NCI-H1417 treated with DMSO at 0.1 percent for 48 hours (cell line): ENCODE measurements around the gene RPS28.
"Not testable (repeated sequence)": the region's sequence is repeated elsewhere in the genome, so short reads cannot be mapped to it uniquely, and the experiment has no call there.

Experiments
- DNase-seq: peaks from one replicate; lab custom pipeline; 2025; lab: John Stamatoyannopoulos, UW

The RPS28 gene

DNA sequence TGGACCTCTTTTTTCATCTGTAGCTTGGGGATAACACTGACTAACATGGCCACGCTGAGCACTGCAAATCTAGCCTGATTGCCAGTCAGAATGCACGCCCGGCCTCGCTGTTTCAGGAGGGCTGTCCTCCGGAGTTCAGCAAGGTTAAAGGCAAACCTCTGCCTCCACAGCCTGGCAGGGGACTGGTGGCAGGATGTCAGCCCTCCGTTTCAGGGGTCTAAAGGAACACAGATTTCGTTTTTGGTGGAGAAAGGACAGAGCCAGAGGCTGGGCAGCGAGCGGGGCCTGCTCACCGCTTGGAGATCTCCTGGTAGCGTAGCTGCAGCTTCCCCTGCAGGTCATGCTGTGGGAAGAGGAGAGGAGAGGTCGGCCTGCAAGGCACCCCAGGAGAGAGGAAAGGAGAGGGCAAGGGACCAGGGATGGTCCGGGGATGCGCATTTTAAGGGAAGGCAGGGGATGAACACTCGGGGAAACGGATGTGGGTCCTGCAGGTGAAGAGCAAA lies 681 bp upstream of the RPS28 start:
- no peak for DNase-seq

DNA sequence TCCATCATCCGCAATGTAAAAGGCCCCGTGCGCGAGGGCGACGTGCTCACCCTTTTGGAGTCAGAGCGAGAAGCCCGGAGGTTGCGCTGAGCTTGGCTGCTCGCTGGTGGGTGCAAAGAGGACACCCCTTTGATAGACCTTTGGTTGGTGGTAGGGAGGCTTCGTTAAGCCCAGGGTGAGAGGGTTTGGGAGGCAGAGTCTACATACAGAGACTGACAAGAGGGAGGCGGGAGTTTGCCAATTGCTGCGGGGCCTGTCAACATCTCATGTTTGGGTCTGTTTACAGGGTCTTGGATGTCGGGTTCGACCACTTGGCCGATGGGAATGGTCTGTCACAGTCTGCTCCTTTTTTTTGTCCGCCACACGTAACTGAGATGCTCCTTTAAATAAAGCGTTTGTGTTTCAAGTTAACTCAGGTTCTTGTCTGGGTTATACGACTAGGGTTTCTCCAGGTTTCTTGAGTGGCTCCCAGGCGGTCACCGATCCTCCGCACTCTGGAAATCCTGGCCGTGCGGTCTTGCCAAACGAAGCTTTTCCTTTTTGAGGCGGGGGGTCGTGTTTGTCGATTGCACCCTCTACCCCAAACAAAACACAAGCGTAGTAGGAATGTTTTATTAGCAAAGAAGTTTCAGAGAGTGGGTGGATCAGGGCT lies 816 bp downstream of the RPS28 start:
- no peak for DNase-seq

DNA sequence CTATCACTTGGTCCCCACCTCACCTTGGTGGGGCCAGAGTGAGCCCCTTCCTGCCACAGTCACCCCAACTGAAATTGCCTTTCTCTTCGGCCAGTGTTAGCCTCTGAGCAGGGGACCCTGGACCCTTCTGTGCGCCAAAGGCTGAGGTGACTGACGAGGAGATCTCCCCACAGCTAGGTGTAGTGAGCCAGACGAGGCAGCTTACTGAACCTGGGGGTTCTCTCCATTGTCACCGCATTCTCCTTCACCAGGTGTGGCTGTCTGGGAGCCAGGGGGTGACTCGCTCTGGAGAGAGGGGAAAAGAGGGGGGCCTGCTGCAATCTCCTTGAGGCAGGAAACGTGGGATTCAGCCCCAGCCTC lies 1.3 kb downstream of the RPS28 start:
- DNase-seq, result no peak

DNA sequence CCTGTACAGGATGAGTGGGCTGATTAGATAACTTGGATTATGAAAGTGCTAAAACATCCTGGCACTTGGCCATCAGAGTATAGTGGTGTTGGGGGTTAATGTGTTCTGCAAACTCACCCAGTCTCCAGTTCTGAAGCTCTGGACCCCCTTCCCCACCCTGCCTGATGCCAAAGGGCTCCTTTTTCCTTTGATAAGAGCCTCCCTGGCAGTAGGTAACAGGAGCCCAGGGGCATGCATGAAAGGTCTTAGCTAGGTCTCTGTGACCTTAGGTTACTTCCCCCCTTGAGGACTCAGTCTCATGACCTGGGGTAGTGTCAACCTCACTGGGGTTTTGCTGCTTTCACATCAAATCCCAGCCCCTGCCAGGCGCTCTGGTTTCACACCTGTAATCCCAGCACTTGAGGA lies 2.5 kb downstream of the RPS28 start:
- no peak for DNase-seq

DNA sequence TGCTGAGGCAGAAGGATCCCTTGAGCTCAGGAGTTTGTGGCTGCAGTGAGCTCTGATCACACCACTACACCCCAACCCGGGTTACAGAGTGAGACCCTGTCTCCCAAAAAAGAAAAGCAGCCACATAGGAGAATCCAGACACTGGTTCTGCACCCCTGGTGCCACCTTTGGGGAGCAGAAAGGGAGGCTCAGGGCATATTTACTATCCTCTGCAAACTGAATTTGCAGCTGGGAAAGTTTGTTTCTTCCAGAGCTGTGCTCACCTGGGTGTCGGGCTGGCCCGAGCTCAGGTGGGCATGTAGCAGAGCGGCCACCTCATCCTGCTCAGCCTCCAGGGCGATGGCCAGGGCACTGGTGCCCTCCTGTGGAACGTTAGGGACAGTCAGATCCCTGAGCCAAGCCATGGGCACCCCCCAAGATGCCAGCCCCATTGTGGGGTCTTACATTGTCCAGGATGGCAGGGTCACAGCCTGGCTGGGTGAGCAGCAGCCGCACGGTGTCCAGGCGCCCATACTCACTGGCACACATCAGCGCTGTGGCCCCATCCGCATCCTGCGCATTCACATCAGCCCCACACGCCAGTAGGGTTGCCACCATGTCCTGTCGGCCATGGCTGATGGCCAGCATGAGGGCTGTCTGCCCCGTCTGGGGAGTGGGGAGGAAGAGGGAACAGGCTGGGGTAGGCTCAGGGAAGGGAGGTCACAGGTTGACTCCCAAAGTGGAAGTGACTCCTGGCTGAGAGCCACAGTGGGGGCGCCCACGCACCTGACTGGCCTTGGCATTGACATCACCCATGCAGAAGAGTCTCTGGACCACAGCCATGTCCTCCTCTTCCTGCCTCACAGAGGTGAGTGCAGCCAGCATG lies 3.1 kb downstream of the RPS28 start:
- DNase-seq, result no peak

DNA sequence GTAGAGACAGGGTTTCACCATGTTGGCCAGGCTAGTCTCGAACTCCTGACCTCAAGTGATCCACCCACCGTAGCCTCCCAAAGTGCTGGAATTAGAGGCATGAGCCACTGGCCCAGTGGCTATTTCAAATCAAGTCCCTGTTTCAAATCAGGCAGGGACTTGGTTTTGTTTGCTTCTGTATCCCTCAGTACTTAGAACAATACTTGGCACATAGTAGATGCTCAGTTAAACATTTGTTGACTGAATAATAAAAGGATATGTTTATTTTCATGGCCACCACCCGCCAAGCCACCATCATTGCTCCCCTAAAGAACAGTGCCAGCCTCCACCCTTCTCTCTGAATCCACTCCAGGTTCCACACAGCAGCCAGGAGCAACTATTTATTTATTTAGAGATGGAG lies 4.2 kb downstream of the RPS28 start:
- DNase-seq, result no peak

DNA sequence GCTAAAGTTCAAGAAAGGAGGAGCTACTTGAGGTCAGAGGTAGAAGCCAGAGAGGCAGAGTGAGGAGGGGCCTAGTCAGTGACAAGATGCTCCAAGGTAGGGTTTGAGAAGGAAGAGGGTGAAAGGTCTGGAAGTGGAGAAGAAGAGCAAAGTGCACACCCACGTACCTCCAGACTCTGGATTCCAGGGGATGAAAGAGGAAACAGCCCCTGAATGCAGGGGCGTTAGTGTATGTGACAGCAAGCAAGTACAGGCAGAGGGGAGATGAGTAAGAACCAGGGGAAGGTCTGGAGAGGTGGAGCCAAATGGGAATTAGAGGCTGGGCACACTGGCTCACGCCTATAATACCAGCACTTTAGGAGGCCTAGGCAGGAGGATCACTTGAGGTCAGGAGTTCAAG lies 8.7 kb downstream of the RPS28 start:
- DNase-seq, result no peak

DNA sequence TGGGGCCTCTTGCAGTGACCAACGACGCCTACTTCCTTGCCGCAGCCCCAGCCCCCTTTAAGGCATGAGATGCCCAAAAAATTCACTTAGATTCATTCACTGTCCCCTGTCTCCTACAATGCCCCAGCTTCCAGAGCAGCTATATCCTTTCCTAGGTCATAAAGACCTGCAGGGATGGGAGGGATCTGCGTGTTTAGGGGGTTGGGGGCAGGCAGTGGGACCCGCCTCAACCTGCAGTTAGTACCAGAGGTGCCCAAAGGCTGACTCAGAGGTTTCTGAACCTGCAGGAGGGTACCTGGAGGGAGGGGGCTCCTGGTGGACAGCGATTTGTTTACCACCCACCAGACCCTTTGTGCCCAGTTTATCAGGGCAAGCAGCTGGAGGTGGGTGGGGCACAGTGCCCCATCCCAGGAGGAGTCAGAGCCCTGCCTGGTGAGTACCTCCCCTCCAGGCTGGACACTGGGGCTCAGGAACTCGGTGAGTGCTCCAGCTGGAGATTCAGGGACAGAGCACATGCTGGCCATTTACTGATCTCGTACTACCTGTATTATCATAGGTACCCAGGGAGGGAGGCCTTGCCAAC lies 10.1 kb downstream of the RPS28 start:
- no peak for DNase-seq

DNA sequence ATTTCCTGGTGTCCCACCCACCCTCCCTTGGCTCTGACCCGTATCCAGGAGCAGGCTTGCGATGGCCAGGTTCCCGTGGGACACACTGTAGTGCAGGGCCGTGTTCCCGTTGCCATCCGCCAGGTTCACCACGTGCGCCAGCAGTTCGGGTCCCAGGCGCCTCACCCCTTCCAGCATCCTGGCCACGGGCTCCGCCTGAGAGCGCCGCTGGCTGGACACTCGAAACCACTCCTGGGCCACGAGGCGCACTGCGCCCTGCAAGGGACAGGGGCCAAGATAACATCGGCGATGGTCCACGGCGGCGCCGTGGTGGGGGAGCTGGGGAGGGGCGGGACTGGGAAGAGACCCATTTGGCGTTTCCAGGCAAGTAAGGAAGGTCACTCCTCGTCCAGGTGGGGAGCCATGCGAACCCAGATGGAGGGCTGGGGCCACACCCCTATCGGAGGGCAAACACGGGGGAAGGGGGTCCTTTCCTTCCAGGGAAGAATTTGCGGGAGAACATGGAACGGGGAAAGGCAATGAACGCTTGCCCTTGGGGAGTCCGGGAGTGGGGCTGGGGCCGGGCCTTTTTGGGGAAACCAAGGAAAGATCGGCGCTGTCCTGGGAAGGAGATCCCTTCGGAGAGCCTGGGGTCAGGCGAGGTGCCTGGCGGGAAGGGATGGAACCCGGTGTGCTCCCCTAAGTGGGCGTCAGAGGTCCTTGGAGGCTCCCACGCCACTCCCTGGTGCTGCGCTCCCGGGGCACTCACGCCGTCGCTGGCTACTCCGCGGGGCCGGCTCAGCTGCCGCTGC lies 11.9 kb downstream of the RPS28 start:
- no peak for DNase-seq

DNA sequence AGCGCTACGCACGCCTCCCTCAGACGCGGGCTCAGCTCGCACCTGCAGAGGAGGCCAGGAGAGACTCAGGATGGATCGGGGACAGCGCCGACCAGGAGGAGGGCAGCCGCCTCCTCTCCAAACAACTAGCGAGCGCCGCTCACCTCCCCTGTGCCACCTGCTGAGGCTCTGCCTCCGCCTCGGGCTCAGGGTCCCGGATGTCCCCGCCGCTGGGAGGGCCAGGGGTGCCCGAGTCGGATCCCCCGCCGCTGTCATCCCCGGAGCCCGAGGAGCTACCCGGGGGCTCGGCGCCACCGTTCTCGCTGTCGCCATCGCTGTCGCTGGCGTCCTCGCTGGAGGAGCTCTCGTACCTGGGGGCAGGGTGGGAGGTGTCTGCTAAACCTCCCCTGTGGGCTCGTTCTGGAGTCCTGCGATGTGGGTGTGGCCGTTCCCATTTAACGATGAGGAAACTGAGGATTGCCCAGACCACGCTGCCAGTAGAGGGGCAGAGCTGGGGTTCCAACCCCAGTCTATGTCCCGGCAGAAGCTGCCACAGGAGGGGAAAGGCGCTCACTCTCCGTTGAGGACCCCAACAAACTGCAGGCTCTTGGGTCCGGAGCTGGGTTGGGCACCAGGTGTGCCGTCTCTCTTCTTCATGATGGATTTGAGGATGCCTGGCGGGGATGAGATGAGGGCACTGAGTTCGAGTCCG lies 12.6 kb downstream of the RPS28 start:
- DNase-seq, result no peak

DNA sequence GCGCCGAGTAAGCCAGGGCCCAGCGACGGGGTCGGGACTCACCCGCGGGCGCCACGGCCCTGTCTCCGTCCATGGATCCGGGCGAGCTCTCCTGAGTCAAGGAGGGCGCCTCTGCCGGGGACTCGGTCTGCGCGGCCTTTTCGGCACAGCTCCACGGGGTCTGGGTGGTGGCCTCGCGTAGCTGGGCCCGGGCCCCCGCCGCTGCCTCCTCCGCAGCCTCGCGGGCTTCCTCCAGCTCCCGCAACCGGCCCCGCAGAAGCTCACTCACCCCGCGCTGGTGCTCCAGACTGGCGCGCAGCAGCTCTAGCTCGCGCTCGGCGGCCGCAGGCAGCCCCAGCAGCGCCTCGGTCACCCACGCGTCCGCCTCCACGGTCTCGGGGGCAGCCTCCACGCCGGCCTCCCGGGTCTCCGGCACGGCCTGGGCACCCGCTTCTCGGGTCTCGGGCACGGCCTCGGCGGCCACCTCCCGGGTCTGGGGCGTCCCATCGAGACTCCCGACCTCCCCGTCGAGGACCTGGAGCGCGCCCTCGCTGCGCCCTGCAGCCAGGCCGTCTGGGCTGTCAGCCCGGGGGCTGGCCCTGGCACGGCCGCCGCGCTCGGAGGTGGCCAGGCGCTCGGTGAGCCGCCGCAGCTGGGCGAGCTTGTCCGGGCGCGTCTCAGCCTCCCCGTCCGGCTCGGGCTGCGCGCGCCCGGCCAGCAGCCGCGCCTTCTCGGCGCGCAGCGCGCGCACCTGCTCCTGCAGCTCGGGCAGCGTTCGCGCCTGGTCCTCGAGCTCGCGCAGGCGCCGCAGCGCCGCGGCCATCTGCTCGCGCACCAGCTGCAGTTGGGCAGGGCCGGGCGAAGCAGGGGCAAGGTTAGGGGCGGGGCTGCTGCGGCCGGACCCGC lies 13.4 kb downstream of the RPS28 start:
- DNase-seq, result no peak

DNA sequence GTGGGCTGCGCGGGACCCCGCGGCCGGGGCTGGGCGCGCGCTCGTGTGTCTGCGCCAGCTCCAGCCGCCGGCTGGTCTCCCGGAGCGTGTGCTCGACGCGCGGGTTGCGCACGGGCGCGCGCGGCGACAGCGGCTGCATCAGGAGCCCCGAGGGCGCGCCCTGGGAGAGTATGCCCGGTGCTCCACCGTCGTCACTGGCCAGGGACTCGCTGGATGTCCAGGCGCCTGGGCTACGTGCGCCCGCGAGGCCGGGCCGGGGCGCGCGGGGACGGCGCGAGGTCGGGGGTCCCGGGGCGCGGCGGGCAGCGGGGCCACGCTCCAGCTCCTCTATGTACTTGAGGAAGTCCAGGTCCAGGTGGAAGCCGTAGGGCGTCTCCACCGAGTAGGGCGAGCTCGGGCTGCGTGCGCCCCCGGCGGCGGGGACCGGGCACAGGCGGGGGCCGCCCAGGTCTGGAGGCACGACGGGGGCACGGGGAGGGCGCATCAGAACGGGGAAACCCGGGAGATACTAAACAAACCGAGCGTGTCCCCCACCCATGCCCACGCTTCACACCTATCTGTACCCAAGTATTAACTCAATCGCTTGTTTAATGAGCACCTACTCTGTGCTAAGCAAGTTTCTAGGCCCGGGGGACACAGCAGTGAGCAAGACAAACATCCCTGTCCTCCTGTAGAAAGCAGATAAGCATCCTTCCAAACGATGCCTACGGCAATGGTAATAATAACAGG lies 14.2 kb downstream of the RPS28 start:
- no peak for DNase-seq

DNA sequence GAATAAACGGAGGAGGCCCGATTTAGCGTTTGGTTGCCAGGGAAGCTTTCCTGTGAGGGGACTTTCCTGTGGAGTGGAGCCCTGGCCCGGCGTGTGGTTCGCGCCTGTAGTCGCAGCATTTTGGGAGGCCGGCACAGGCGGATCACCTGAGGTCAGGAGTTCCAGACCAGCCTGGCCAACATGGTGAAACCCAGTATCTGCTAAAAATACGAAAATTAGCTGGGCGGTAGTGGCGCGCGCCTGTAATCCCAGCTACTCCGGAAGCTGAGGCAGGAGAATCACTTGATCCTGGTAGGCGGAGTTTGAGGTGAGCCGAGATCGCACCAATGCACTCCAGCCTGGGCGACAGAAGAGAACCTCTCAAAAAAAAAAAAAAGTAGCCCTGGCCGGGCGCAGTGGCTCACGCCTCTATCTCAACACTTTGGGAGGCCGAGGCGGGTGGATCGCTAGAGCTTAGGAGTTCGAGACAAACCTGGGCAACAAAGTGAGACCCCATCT lies 14.8 kb downstream of the RPS28 start:
- no peak for DNase-seq

DNA sequence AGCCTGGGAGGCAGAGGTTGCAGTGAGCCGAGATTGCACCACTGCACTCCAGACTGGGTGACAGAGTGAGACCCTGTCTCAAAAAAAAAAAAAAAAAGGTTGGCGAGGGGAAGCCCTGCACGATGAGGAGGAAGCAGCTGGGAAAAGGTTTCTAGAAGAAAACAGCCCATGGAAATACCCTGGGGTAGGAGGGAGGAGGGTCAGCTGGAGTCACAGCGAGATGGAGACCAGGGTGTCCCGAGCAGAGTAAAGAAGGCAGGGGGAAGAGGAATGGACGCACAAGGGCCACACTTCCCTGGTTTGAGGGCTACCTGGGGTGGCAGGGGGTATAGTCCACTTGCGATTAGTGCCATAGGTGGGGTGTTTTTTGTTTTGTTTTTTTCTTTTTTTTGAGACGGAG lies 15.4 kb downstream of the RPS28 start:
- DNase-seq, result no peak

DNA sequence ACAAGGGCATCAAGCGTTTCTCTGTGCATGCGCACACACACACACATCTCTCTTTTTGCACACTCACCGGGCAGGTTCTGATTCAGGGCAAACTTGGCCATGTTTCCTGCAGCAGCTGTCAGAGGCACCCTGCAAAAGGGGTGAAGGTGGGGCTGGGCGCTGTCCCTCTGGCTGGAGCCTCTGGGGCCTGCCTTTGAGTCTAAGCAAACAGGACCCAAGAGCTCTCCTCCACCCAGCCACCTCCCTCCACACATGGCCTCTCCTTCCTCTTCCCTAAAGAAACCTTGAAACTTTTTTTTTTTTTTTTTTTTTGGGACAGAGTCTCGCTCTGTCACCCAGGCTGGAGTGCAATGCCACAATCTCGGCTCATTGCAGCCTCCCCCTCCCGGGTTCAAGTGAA lies 16.4 kb downstream of the RPS28 start:
- no peak for DNase-seq

DNA sequence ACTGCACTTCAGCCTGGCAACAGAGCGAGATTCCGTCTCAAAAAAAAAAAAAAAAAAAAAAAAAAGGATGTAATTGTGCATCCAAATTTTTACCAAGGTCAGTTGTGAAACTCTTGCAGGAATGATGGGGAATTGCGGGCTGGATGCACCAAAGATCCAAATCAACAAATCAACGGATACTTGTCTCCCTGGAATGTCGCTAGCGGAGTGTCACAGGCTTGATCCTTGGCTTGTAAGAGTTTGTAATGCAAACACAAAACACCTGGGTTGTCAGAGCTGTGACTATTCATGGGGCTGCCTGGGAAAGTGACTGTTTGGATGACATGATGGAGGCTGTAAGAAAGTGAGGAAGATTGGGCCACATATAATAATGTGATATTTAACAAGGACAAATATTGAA lies 17.5 kb downstream of the RPS28 start:
- DNase-seq, result no peak

DNA sequence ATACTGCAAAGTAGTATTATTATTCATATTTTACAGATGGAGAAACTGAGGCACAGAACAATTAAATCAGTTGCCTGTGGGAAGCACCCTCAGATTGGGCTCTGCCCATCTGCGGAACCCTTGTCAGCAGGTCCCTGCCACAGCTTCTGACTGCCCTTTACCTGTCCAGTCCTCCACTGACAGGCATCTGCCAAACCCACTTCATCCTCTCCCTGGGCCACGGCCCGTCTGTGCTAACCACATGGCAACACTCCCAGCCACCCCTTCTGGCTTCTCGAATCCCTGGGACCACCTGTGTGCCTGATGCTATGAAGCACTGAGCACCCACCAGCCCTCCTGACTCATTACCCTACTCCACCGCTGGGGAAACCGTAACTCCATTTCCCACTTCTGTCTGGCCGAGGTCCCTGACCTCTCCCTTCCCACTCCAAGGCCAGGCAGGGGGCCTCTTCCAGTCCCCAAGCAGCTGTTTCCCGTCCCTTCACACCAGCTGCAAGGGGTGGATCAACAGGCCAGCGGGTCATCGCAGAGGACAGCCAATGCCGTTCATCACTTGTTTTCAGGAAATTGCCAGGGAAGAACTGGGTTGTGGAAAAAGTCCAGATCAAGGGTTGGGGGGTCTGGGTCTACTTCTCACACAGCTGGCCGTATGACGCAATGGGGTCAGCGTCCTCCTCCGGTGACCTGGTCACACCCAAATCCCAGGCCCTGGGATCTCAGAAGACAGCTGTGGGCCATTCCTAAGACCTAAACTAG lies 19.2 kb downstream of the RPS28 start:
- no peak for DNase-seq

DNA sequence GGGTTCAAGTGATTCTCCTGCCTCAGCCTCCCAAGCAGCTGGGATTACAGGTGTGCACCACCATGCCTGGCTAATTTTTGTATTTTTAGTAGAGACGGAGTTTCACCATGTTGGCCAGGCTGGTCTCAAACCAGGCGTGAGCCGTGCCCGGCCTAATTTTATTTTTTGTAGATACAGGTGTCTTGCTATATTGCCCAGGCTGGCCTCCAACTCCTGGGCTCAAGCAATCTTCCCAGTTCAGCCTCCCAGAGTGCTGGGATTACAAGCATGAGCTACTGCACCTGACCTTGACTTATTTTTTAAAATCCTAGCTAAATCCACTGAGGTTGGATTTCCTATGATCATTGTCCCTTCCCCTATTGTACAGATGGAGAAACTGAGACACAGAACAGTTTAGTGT lies 20.2 kb downstream of the RPS28 start:
- DNase-seq, result not testable (repeated sequence)

DNA sequence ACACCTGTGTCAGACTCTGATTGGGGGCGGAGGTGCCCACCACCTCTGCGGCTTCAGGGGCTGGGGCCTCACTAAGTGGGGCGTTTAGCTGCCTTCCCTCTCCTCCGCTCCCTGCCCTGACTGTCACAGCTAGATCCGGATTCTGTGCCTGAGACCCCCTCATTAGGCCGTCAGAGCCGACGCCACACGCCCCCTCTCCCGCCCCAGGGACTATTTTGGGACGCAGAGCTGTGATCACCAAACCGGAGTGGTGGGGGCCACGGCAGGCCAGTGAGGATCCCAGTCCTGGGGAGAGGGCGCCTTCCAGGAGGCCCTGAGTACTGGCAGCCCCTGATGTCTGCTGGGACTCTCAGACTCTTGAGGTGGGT lies 21.0 kb downstream of the RPS28 start:
- DNase-seq, result no peak
